HCT116 (cell line): ENCODE data around the gene CD7. TPM values are rescaled to one million over a fixed set of nuclear protein-coding genes. Genes with fewer than 3 reads are reported as not detected.

Experiments used
- ATAC-seq: fragments of 200-7000 bp; cut with Tn5 transposase; 2 replicates; pipeline ENCODE4 v1.9.1; 2020; ENCODE audit warnings: mild to moderate bottlenecking, moderate library complexity
- BruUV-seq: library from RNA; stranded (reverse); fragments of 400-500 nt; replicated peaks from 2 replicates; lab custom pipeline; 2021; lab: Mats Ljungman, UMichigan
- CTCF ChIA-PET: fragments of 300-600 bp; sonication (Branson Sonifier 250); formaldehyde crosslinking; loops from one replicate; lab custom pipeline; 2021; ENCODE audit warnings: antibody characterized with exemption; lab: Charles Lee
- POLR2A ChIA-PET: fragments of 300-600, 350-600 bp; sonication (Branson Sonifier 250); formaldehyde crosslinking; loops from one replicate; lab custom pipeline; 2021; ENCODE audit warnings: antibody characterized with exemption; lab: Charles Lee
- RAD21 ChIA-PET, 2 experiments: fragments of 300-600 bp; sonication (Branson Sonifier 250); formaldehyde crosslinking; loops; one replicate each; lab custom pipeline; 2023; ENCODE audit warnings: low total read pairs in 2 of 2; ENCODE audit not compliant: uncharacterized antibody in 2 of 2, unreplicated experiment in 2 of 2, low non-redundant PET in 1 of 2; lab: Charles Lee
- DNase-seq: peaks from one replicate; pipeline ENCODE4 v3.0.0-alpha.2; 2010; ENCODE audit warnings: low read depth, low spot score
- H2AFZ ChIP-seq: fragments of 200-600 bp; shearing (Covaris generic), sonication (generic); 2 replicates; pipeline ENCODE4 v1.6.1; 2017; ENCODE audit warnings: low read depth, mixed run types, mixed read lengths, antibody characterized with exemption, low read length; ENCODE audit not compliant: poor library complexity, severe bottlenecking
- H3K27ac ChIP-seq: 2 replicates; pipeline ENCODE4 v1.5.1; 2012; ENCODE audit warnings: low read depth, low read length
- H3K27me3 ChIP-seq: fragments of 200-600 bp; sonication (generic); 2 replicates; pipeline ENCODE4 v1.6.1; 2016; ENCODE audit warnings: mixed run types, low read length, mixed read lengths; ENCODE audit not compliant: insufficient read depth
- H3K36me3 ChIP-seq, 2 experiments: fragments of 200-500 bp in 1 of 2; fragments of 200-600 bp in 1 of 2; sonication (Bioruptor generic) in 1 of 2; sonication (generic) in 1 of 2; 2 replicates each; pipeline versions ENCODE4 v1.5.1 to v1.6.1; 2014 to 2016; ENCODE audit warnings: low read length in 2 of 2, inconsistent platforms in 1 of 2, mixed read lengths in 1 of 2, mixed run types in 1 of 2; ENCODE audit not compliant: insufficient read depth in 2 of 2, control insufficient read depth in 1 of 2
- H3K4me1 ChIP-seq, 2 experiments: fragments of 200-600 bp in 1 of 2; sonication (generic) in 1 of 2; 2 replicates each; pipeline versions ENCODE4 v1.5.1 to v1.6.1; 2012 to 2017; ENCODE audit warnings: low read length in 2 of 2, inconsistent platforms in 1 of 2, mild to moderate bottlenecking in 1 of 2, mixed read lengths in 1 of 2, mixed run types in 1 of 2, moderate library complexity in 1 of 2; ENCODE audit not compliant: insufficient read depth in 2 of 2, control insufficient read depth in 1 of 2
- H3K4me2 ChIP-seq: fragments of 200-600 bp; sonication (generic); 2 replicates; pipeline ENCODE4 v1.6.1; 2017; ENCODE audit warnings: mixed run types, low read length, mixed read lengths
- H3K4me3 ChIP-seq, 2 experiments: fragments of 200-600 bp in 1 of 2; sonication (generic) in 1 of 2; replicated peaks in 1 of 2; 2 replicates each; pipeline ENCODE4 v1.5.1; 2011 to 2016; ENCODE audit warnings: low read length in 2 of 2, control low read depth in 1 of 2, low read depth in 1 of 2, mild to moderate bottlenecking in 1 of 2, mixed read lengths in 1 of 2, mixed run types in 1 of 2
- H3K79me2 ChIP-seq: fragments of 200-600 bp; sonication (generic); 2 replicates; pipeline ENCODE4 v1.6.1; 2017; ENCODE audit warnings: mild to moderate bottlenecking, mixed run types, low read length, moderate library complexity, mixed read lengths; ENCODE audit not compliant: insufficient read depth
- H3K9ac ChIP-seq: fragments of 200-600 bp; sonication (generic); 2 replicates; pipeline ENCODE4 v1.6.1; 2016; ENCODE audit warnings: low read length, mixed read lengths
- H3K9me2 ChIP-seq: fragments of 200-600 bp; sonication (generic), shearing (Covaris generic); 2 replicates; pipeline ENCODE4 v1.6.1; 2017; ENCODE audit warnings: mixed run types, mild to moderate bottlenecking, moderate library complexity; ENCODE audit not compliant: insufficient read depth
- H3K9me3 ChIP-seq, 2 experiments: fragments of 200-500 bp in 1 of 2; fragments of 200-600 bp in 1 of 2; sonication (Bioruptor generic) in 1 of 2; sonication (generic) in 1 of 2; 2 replicates each; pipeline ENCODE4 v1.6.1; 2014 to 2017; ENCODE audit warnings: low read length in 2 of 2, mixed read lengths in 2 of 2, inconsistent platforms in 1 of 2, low read depth in 1 of 2, mild to moderate bottlenecking in 1 of 2, mixed run types in 1 of 2, moderate library complexity in 1 of 2; ENCODE audit not compliant: control insufficient read depth in 1 of 2, insufficient read depth in 1 of 2
- H4K20me1 ChIP-seq: fragments of 200-600 bp; sonication (generic), shearing (Covaris generic); 2 replicates; pipeline ENCODE4 v1.6.1; 2017; ENCODE audit warnings: mixed run types, mild to moderate bottlenecking, moderate library complexity; ENCODE audit not compliant: insufficient read depth
- ATF3 ChIP-seq: IDR thresholded peaks from 2 replicates; pipeline ENCODE4 v1.6.1; 2012
- CBX3 ChIP-seq: IDR thresholded peaks from 2 replicates; pipeline ENCODE4 v1.6.1; 2012; ENCODE audit warnings: low read depth
- CTCF ChIP-seq, 3 experiments: fragments of 200-600 bp in 1 of 3; sonication (generic) in 1 of 3; IDR thresholded peaks in 2 of 3; conservative IDR thresholded peaks in 1 of 3; 2 replicates each; pipeline ENCODE4 v1.5.1; 2012 to 2017; ENCODE audit warnings: low read depth in 2 of 3, low read length in 2 of 3, antibody characterized with exemption in 1 of 3, borderline replicate concordance in 1 of 3, control low read depth in 1 of 3, mild to moderate bottlenecking in 1 of 3, mixed read lengths in 1 of 3, mixed run types in 1 of 3, moderate library complexity in 1 of 3; ENCODE audit not compliant: insufficient read depth in 1 of 3
- EZH2 ChIP-seq: fragments of 200-600 bp; sonication (generic); IDR thresholded peaks from 2 replicates; pipeline ENCODE4 v1.6.1; 2017; ENCODE audit warnings: antibody characterized with exemption, mixed run types
- POLR2AphosphoS5 ChIP-seq: IDR thresholded peaks from 2 replicates; pipeline ENCODE4 v1.6.1; 2011; ENCODE audit warnings: mild to moderate bottlenecking, low read depth, low read length, moderate library complexity
- RAD21 ChIP-seq: IDR thresholded peaks from 2 replicates; pipeline ENCODE4 v1.6.1; 2012; ENCODE audit warnings: low read depth, mild to moderate bottlenecking
- TCF7L2 ChIP-seq: IDR thresholded peaks from 2 replicates; pipeline ENCODE4 v1.7.0; 2011; ENCODE audit warnings: borderline replicate concordance, inconsistent platforms; ENCODE audit not compliant: insufficient read depth, insufficient read length; ENCODE audit errors: extremely low read depth
- intact Hi-C: fragments of 100-400 bp; cut with micrococcal nuclease; formaldehyde crosslinking; loops from 2 replicates; pipeline ENCODE4 v1.10.0; 2022
- total RNA-seq: library from RNA; stranded (reverse); gene quantifications from one replicate; pipeline ENCODE4 v1.2.1, GENCODE V29; 2021; ENCODE audit not compliant: unreplicated experiment

The CD7 gene
- total RNA-seq, 1 experiment from 2014 or later: 0.61 TPM

- intact Hi-C loops: no loop called here
- RAD21 ChIA-PET: no interaction called here
- Histone ChIP-seq H3K4me1 (peaks cover 0 to 7% of the 10 kb centered on the region in 2 experiments; a peak in 2 of 4 replicates), H3K9me2 (no peaks in the 10 kb centered on the region), H3K9me3 (no peaks in the 10 kb centered on the region), H3K27ac (no peak overlapping the region), H3K4me2 (no peak overlapping the region), H3K79me2 (no peaks in the 10 kb centered on the region), H3K27me3 (peaks cover 17% of the 10 kb centered on the region; the same call in 1 of the 2 replicates), H3K36me3 (no peaks in the 10 kb centered on the region), H4K20me1 (no peaks in the 10 kb centered on the region), H3K4me3 (no peak overlapping the region), H2AFZ (no peak overlapping the region), H3K9ac (no peak overlapping the region)
- CTCF ChIA-PET: interaction anchor here (0.7 to 1.2 kb wide), 2 partner anchors 10 to 11 kb away, joined by 3 to 4 read pairs; no protein-coding TSS in a partner anchor
- no peak for ATAC-seq
- POLR2A ChIA-PET: interaction anchor here (1.2 kb wide), 1 partner anchor 12 kb away, joined by 3 read pairs; no protein-coding TSS in a partner anchor
- TF ChIP-seq CTCF (IDR thresholded peaks at IDR 0.05 in 2 of 3, conservative IDR thresholded peaks at IDR 0.05 in 1 of 3; ENCODE audit: borderline replicate concordance in 1 of 3, insufficient read depth in 1 of 3, low read depth in 2 of 3, low read length in 2 of 3): no peak
- no peak for TF ChIP-seq RAD21
- TF ChIP-seq TCF7L2: no peak
- no peak for TF ChIP-seq ATF3
- TF ChIP-seq POLR2AphosphoS5: no peak
- no peak for TF ChIP-seq EZH2
- no peak for TF ChIP-seq CBX3
- BruUV-seq: no TSS peak
- no peak for DNase-seq
Measured at GRCh38 chr17:82309656-82310570, 7.5 kb downstream of the CD7 start.
